ENCODE data around the gene ERG.

ERG gene

GRCh38 chr21:38498057-38498833 lies at the start of gene ERG:
Gene ERG, minus strand, starts transcription at chr21:38498477. Its CDS starts 97 bp downstream, at chr21:38498380.
- DNase-seq = no peak

GRCh38 chr21:38544661-38545060 lies 46.4 kb upstream of the ERG start:
- no peak for DNase-seq

- no peak for DNase-seq
Observed at GRCh38 chr21:38542263-38542662, 44.0 kb upstream of the ERG start.

DNA sequence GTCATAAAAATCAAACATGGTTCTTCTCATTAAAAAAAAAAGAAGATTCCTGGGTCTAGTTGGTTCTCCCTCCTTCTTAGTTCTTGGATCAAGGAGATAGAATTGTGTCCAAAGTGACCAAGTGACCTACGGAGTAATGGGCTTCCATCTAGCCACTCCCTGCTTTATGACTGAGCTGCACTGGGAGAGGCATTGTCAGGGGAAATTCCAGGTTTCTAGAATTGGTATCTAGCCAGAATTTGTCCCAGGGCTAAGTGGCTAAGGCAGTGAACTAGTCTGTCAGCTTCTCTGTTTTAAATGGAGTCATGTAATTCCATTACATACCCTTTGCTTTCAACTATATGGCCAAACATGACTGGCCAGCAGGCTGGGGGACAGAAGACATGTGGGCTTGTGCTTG lies 40.1 kb upstream of the ERG start:
- DNase-seq = peak; percentile 7

DNA sequence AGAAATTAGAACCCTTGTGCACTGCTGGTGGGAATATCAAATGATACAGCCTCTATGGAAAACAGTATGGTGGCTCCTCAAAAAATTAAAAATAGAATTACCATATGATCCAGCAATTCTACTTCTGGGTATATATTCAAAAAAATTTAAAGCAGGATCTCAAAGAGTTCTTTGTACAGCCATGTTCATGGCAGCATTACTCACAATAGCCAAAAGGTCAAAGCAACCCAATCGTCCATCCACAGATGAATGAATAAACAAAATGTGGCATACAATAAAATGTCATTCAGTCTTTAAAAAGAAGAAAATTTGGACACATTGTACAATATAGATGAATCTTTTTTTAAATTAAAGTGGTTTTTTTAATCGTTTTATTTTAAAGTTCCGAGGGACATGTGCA lies 36.3 kb upstream of the ERG start:
- DNase-seq = no peak

DNA sequence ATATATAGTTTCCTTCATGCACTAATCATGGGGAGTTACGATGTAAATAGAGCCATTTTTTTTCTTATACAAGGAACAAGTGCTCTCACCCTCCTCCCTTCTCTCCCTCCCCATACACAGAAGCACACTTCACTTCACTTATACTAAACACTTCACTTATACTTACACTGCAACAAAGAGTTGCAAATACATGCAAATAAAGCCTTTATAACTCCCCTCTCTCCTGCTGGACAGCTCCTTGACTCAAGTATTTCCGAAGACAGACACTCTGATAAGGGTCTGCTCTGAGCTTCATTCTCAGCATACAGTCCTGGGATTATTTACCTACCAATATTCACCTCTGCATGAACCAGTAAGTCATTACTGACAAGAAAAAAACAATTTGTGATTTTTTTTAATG lies 35.6 kb upstream of the ERG start:
- peak; percentile 33 for DNase-seq

- no peak for DNase-seq
Observed at GRCh38 chr21:38531591-38531990, 33.3 kb upstream of the ERG start.

- DNase-seq = no peak
Observed at GRCh38 chr21:38531039-38531541, 32.8 kb upstream of the ERG start.

DNA sequence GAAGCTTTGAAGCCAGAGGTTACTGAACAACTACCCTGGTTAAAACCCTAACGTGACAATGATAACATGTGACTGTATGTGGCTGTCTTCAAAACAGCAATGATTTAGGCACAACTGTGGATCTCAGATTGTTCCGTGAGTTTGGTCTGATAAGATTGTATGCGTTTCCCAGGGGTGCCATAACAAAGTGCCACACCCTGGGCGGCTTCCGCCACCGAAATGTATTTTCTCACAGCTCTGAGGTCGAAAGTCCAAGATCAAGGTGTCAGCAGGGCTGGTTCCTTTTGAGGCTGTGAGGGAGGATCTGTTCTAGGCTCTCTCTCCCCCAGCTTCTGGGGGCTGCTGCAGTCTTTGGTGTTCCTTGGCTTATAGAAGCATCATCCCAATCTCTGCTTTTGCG lies 29.5 kb upstream of the ERG start:
- DNase-seq = no peak

DNA sequence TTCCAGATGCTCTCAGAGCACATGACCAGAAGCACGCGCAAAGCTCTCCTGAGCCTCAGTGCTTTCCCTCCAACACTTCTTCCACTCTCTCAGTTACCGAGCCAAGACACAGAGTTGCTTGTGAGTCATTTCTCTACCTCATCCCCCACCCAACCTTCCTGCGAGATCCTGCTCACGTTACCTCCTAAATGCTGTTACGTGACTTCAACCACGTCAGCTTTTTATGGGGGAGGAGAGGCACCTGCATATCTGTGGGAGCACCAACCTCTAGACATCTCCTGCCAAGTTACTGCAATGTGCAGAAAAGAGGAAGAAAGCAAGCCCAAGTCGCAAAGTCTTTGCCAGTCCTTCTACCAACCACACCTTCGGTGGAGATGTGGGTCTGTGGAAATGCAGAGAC lies 27.2 kb upstream of the ERG start:
- DNase-seq = no peak

GRCh38 chr21:38524168-38525153 lies 26.2 kb upstream of the ERG start:
- peak; percentile 75 for DNase-seq

- no peak for DNase-seq
Observed at GRCh38 chr21:38520511-38520910, 22.2 kb upstream of the ERG start.

GRCh38 chr21:38511662-38512243 lies 13.5 kb upstream of the ERG start:
- peak; percentile 3 for DNase-seq

GRCh38 chr21:38511198-38511597 lies 12.9 kb upstream of the ERG start:
- no peak for DNase-seq

DNA sequence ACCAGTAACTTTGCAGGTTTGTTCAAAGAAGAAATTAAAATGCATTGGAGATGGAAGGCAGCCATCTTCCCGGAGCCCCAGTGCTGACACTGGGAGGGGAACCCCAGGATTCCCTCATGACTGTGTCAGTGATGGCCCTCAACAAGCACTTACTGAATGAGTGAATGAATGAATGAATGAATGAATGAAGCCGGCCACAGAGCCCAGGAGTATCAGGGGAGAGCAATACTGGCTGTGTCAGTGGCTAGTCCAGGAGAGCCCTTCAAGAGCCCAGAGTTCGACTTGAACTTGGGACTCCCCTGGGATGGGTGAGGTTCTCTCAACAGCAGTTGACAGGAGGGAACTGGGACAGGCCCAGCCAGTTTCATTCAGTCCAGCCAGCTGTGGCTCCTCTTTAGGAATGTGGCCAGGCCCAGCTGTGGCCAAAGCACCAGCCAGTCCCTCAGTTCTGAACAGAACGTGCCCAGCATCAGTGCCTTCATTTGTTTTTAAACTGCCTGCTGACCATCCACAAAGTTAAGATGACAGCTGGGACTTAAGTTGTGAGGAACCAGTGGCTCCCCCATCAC lies 9.2 kb upstream of the ERG start:
- no peak for DNase-seq

- DNase-seq = peak; percentile 69
Observed at GRCh38 chr21:38506661-38507281, 8.5 kb upstream of the ERG start.

GRCh38 chr21:38505654-38506523 lies 7.6 kb upstream of the ERG start:
- DNase-seq = peak; percentile 84

DNA sequence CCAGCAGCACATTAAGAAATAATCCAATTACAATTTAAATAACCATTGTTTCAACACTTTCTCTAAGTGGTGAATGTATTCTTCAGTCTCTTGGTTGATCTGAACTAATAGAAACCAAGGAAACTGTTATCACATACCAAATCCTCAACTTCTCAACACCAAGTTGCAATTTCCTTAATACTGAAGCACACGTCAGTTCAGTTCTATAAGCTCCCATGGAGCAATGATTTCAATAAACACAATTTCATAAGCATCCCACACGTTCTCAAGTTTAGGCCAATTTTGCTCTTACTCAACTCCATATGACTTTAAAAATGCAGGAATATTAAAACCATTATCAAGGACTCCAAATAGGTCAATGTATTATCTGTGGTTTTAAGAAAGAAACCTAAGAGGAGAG lies 5.8 kb upstream of the ERG start:
- DNase-seq = no peak

- DNase-seq = no peak
Observed at GRCh38 chr21:38503583-38503982, 5.3 kb upstream of the ERG start.

- no peak for DNase-seq
Observed at GRCh38 chr21:38500073-38500472, 1.8 kb upstream of the ERG start.

GRCh38 chr21:38499296-38499695 lies 1.0 kb upstream of the ERG start:
- DNase-seq = no peak

All from DMS53 (cell line).